HepG2 (cell line): ENCODE results near the gene KRT84. TPM values are rescaled to one million over a fixed set of nuclear protein-coding genes. Genes with fewer than 3 reads are reported as not detected.

Experiments used
- ATAC-seq: fragments of 200-7000 bp; cut with Tn5 transposase; 3 replicates; pipeline ENCODE4 v1.9.1; 2020; ENCODE audit warnings: mild to moderate bottlenecking, moderate library complexity
- BruUV-seq: library from RNA; stranded (reverse); fragments of 400-500 nt; replicated peaks from 2 replicates; lab custom pipeline; 2021; lab: Mats Ljungman, UMichigan
- CTCF ChIA-PET: fragments of 300-600 bp; formaldehyde crosslinking; extraction: SDS; loops from one replicate; lab custom pipeline; 2021; ENCODE audit warnings: low total read pairs, inconsistent platforms, low intra/inter-chr PET ratio; lab: Yijun Ruan, JAX
- POLR2A ChIA-PET: fragments of 350-600 bp; sonication (Branson Sonifier 250); formaldehyde crosslinking; loops from one replicate; lab custom pipeline; 2020; ENCODE audit warnings: antibody characterized with exemption, inconsistent platforms; lab: Yijun Ruan, JAX
- DNase-seq: peaks from one replicate; pipeline ENCODE4 v3.0.0-alpha.2; 2015; ENCODE audit warnings: low spot score
- FAIRE-seq: peaks from 3 replicates; lab custom pipeline; 2011; peaks lifted over from hg19 to GRCh38; lab: Jason Lieb, UNC
- H2AFZ ChIP-seq: one replicate; pipeline ENCODE4 v1.6.1; 2011; ENCODE audit warnings: low read length, inconsistent platforms
- H3K27ac ChIP-seq: fragments of 300-600 bp; 3 replicates; pipeline ENCODE4 v1.8.0; 2011; ENCODE audit warnings: mixed run types, mild to moderate bottlenecking, mixed read lengths, low read length, inconsistent platforms; ENCODE audit not compliant: insufficient read depth; ENCODE audit errors: extremely low read length
- H3K27me3 ChIP-seq, 2 experiments: fragments of 200-600 bp in 1 of 2; 2 replicates in 1 of 2; 3 replicates in 1 of 2; pipeline versions ENCODE4 v1.6.0 to v1.8.0; 2011; ENCODE audit warnings: low read length in 2 of 2, mild to moderate bottlenecking in 2 of 2, moderate library complexity in 2 of 2, inconsistent platforms in 1 of 2; ENCODE audit not compliant: insufficient read depth in 2 of 2, control insufficient read depth in 1 of 2
- H3K36me3 ChIP-seq, 2 experiments: fragments of 200-600 bp in 1 of 2; replicated peaks in 1 of 2; 2 replicates in 1 of 2; 3 replicates in 1 of 2; pipeline versions ENCODE4 v1.5.1 to v1.8.0; 2011; ENCODE audit warnings: low read length in 2 of 2, inconsistent platforms in 1 of 2; ENCODE audit not compliant: insufficient read depth in 2 of 2, control insufficient read depth in 1 of 2
- H3K4me1 ChIP-seq: 2 replicates; pipeline ENCODE4 v1.5.1; 2012; ENCODE audit warnings: low read length, inconsistent platforms; ENCODE audit not compliant: insufficient read depth
- H3K4me2 ChIP-seq: 2 replicates; pipeline ENCODE4 v1.6.0; 2011; ENCODE audit warnings: low read depth, low read length, inconsistent platforms
- H3K4me3 ChIP-seq, 3 experiments: fragments of 200-600 bp in 1 of 3; sonication (generic), shearing (Covaris generic) in 1 of 3; replicated peaks in 1 of 3; 2 replicates each; pipeline ENCODE4 v1.5.1; 2011 to 2016; ENCODE audit warnings: low read length in 3 of 3, inconsistent platforms in 2 of 3, low read depth in 2 of 3, mild to moderate bottlenecking in 2 of 3, control low read depth in 1 of 3, mixed read lengths in 1 of 3; ENCODE audit not compliant: insufficient read depth in 1 of 3
- H3K79me2 ChIP-seq: one replicate; pipeline ENCODE4 v1.6.1; 2011; ENCODE audit warnings: low read length, inconsistent platforms; ENCODE audit not compliant: insufficient read depth
- H3K9ac ChIP-seq: 2 replicates; pipeline ENCODE4 v1.6.0; 2011; ENCODE audit warnings: mild to moderate bottlenecking, low read depth, low read length, inconsistent platforms; ENCODE audit not compliant: insufficient read depth
- H3K9me3 ChIP-seq: 2 replicates; pipeline ENCODE4 v1.5.1; 2012; ENCODE audit warnings: mild to moderate bottlenecking, low read length
- H4K20me1 ChIP-seq: 2 replicates; pipeline ENCODE4 v1.6.0; 2011; ENCODE audit warnings: inconsistent platforms, mild to moderate bottlenecking, low read length, moderate library complexity; ENCODE audit not compliant: insufficient read depth
- ARHGAP35 ChIP-seq: sonication (generic); formaldehyde crosslinking; IDR thresholded peaks from 2 replicates; pipeline ENCODE4 v1.9.0; 2022; ENCODE audit warnings: mild to moderate bottlenecking, inconsistent platforms, moderate library complexity, missing genetic modification reagents, borderline replicate concordance
- ATF7-NPFF ChIP-seq: sonication (generic); formaldehyde crosslinking; IDR thresholded peaks from 2 replicates; pipeline ENCODE4 v1.8.1; 2023; ENCODE audit warnings: mild to moderate bottlenecking, low read depth, missing genetic modification reagents, moderate library complexity
- IKZF4 ChIP-seq: sonication (generic); formaldehyde crosslinking; IDR thresholded peaks from 2 replicates; pipeline ENCODE4 v1.5.1; 2020; ENCODE audit warnings: borderline replicate concordance, mild to moderate bottlenecking, low read depth, missing genetic modification reagents; ENCODE audit errors: not compliant biosample characterization
- NPAS2 ChIP-seq: sonication (generic); formaldehyde crosslinking; IDR thresholded peaks from 2 replicates; pipeline ENCODE4 v1.8.0; 2022; ENCODE audit warnings: mild to moderate bottlenecking, missing genetic modification reagents, borderline replicate concordance
- PHF20 ChIP-seq: sonication (generic); formaldehyde crosslinking; IDR thresholded peaks from 2 replicates; pipeline ENCODE4 v1.5.0; 2020; ENCODE audit warnings: mild to moderate bottlenecking, missing genetic modification reagents
- RBM22 ChIP-seq: fragments of 200-400 bp; formaldehyde crosslinking; optimal IDR thresholded peaks from 2 replicates; pipeline ENCODE3; 2017; ENCODE audit warnings: mild to moderate bottlenecking, low read length, moderate library complexity
- SNRNP70 ChIP-seq: fragments of 200-400 bp; formaldehyde crosslinking; IDR thresholded peaks from 2 replicates; pipeline ENCODE4 v1.6.1; 2017; ENCODE audit warnings: mild to moderate bottlenecking, low read depth, low read length, moderate library complexity
- STAT5B ChIP-seq: sonication (generic); formaldehyde crosslinking; IDR thresholded peaks from 2 replicates; pipeline ENCODE4 v1.4.0; 2020; ENCODE audit warnings: missing genetic modification reagents
- TBL1XR1 ChIP-seq: fragments of 150-350 bp; IDR thresholded peaks from 2 replicates; pipeline ENCODE4 v1.6.1; 2014; ENCODE audit warnings: borderline replicate concordance, low read length; ENCODE audit not compliant: partially characterized antibody
- ZNF672 ChIP-seq: sonication (generic); formaldehyde crosslinking; IDR thresholded peaks from 2 replicates; pipeline ENCODE4 v1.8.1; 2022; ENCODE audit warnings: missing genetic modification reagents
- ZNF83 ChIP-seq: sonication (generic); formaldehyde crosslinking; IDR thresholded peaks from 2 replicates; pipeline ENCODE4 v1.4.0; 2020; ENCODE audit warnings: missing genetic modification reagents, mild to moderate bottlenecking, borderline replicate concordance
- ZNF883 ChIP-seq: sonication (generic); formaldehyde crosslinking; IDR thresholded peaks from 2 replicates; pipeline ENCODE4 v1.5.1; 2020; ENCODE audit warnings: mild to moderate bottlenecking, missing genetic modification reagents; ENCODE audit errors: not compliant biosample characterization
- ZSCAN31 ChIP-seq: sonication (generic); formaldehyde crosslinking; IDR thresholded peaks from 2 replicates; pipeline ENCODE4 v1.5.0; 2020; ENCODE audit warnings: low read depth, mild to moderate bottlenecking, missing genetic modification reagents
- WGBS: methylation state at CpG from one replicate; pipeline ENCODE4 v1.1.6; 2017; ENCODE audit warnings: low lambda C conversion rate; 5-methylcytosine and 5-hydroxymethylcytosine counted together
- in situ Hi-C: cut with HindIII; loops from 2 replicates; pipeline ENCODE4 v1.10.0; 2017; ENCODE audit warnings: low pct_unique_long_range_greater_than_20kb; ENCODE audit not compliant: extremely low pct_ligation_motif_present
- intact Hi-C: fragments of 100-400 bp; cut with micrococcal nuclease; formaldehyde crosslinking; loops from one replicate; pipeline ENCODE4 v1.10.0; 2022; ENCODE audit not compliant: unreplicated experiment
- polyA plus RNA-seq, 8 experiments: library from polyadenylated mRNA; depleted of rRNA in 3 of 8; stranded (reverse) in 7 of 8; unstranded in 1 of 8; fragments of >200 nt; fragmentation: Illumina TruSeq in 4 of 8; extraction: Trizol in 4 of 8; gene quantifications; 2 replicates each; pipeline versions ENCODE4 v1.2.1 to v1.2.3, GENCODE V29; 2011 to 2016; ENCODE audit warnings: low read depth in 4 of 8, missing spikeins in 1 of 8, mixed read lengths in 1 of 8; ENCODE audit not compliant: insufficient read depth in 1 of 8
- total RNA-seq, 5 experiments: library from RNA; depleted of rRNA; stranded (reverse); fragments of >200 nt; fragmentation: Illumina TruSeq; extraction: Trizol; gene quantifications; 2 replicates each; pipeline ENCODE4 v1.2.3, GENCODE V29; 2016; ENCODE audit warnings: low read depth in 1 of 5
- TF ChIP-seq, protein P1 (sequence below): sonication (generic); formaldehyde crosslinking; IDR thresholded peaks from 2 replicates; pipeline ENCODE4 v1.5.0; 2020; ENCODE audit warnings: mild to moderate bottlenecking, missing genetic modification reagents

KRT84 gene
- total and polyA plus RNA-seq, 2 of the 13 experiments (the other 11 are each of a cell fraction or from before 2014, with no cell fraction given): not detected

DNA sequence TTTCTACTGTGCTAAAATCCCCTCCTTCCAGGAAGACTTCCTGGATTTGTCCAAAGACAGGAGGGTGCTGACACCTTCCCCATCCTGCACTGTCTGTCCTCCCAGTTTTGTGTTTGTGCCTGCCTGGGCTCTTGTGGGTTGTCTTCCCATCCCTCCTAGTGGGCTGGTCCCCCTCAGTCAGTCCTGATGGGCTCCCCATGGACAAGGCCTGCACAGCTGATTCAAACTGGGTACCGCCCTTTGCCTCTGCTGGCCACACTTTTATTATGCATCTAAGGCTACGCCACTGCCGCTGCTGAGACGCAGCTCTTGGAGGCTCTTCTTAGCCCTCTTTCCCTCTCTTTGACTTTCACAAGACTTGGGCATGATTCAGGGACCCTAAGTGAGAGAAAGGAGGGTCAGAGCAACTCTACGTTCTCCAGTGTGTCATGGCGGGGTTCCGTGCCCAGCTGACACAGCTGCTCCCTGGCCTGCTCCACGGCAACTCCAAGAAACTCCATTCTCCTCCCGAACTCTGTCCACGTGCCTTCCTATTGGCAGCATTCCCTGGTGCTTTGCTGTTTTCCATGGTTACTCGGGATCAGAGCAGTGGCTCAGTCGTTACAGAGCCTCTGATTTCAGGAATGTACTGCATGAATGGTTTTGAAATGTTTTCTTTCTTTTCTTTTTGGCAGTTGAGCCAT is 14.4 kb downstream of the KRT84 start:
- H4K20me1 ChIP-seq: no peaks in the 10 kb centered on the region
- H3K4me1 ChIP-seq: no peaks in the 10 kb centered on the region
- intact Hi-C loops: loop anchor here (5.0 kb wide), 1 partner anchor 511 kb away; no protein-coding TSS in a partner anchor
- ChIA-PET CTCF (no interaction called here), POLR2A (no interaction called here)
- no peak overlapping the region for H3K9ac ChIP-seq
- H3K9me3 ChIP-seq: no peaks in the 10 kb centered on the region
- H3K79me2 ChIP-seq: no peaks in the 10 kb centered on the region
- in situ Hi-C loops: no loop called here
- H2AFZ ChIP-seq: no peak overlapping the region
- no peak overlapping the region for H3K4me3 ChIP-seq
- H3K36me3 ChIP-seq: no peaks in the 10 kb centered on the region
- peaks cover 5 to 42% of the 10 kb centered on the region in 2 experiments; a peak in 3 of 5 replicates for H3K27me3 ChIP-seq
- BruUV-seq: no TSS peak
- TF ChIP-seq ZNF883 (no peak), STAT5B (CRISPR knock-in tag) (no peak), RBM22 (no peak), IKZF4 (CRISPR knock-in tag) (no peak), SNRNP70 (no peak)
- no peak overlapping the region for H3K27ac ChIP-seq
- no peak for DNase-seq
- 8% methylated on average over 12 of the region's 12 CpGs for WGBS
- FAIRE-seq: no peak
- no peak for ATAC-seq
- no peak overlapping the region for H3K4me2 ChIP-seq

DNA sequence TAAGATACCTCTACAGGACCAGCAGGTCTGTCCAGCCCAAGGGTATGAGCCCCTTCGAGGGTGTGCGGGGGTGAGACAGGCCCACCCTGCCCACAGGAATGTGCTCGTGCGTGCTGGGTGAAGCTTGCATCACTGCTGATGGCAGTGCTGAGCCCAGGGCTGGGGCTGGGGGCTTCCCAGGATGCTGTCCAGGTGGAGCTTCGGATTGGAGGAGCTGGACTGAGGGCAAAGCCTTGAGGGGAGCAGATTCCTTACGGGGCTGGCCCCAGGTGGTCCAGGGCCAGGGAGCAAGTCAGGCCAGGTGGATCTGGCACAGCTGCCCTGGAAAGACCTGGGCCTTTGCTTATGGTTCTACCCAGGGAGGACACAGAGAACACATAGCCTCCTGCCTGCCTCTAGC is 15.6 kb downstream of the KRT84 start:
- Histone ChIP-seq H3K4me2 (no peak overlapping the region), H3K9ac (no peak overlapping the region), H3K36me3 (no peaks in the 10 kb centered on the region), H3K4me1 (no peaks in the 10 kb centered on the region), H3K4me3 (no peak overlapping the region), H3K27me3 (peaks cover 6 to 48% of the 10 kb centered on the region in 2 experiments; a peak in 4 of 5 replicates), H2AFZ (no peak overlapping the region), H3K9me3 (no peaks in the 10 kb centered on the region), H3K27ac (no peak overlapping the region), H4K20me1 (no peaks in the 10 kb centered on the region), H3K79me2 (no peaks in the 10 kb centered on the region)
- no peak for DNase-seq
- intact Hi-C loops: loop anchor here (5.0 kb wide), 1 partner anchor 512 kb away; no protein-coding TSS in a partner anchor
- in situ Hi-C loops: no loop called here
- no peak for FAIRE-seq
- ChIA-PET POLR2A (no interaction called here), CTCF (no interaction called here)
- ATAC-seq: no peak
- 0% methylated on average over 1 of the region's 6 CpGs for WGBS
- BruUV-seq: no TSS peak
- TF ChIP-seq ZNF83 (CRISPR knock-in tag) (no peak), ZNF672 (CRISPR knock-in tag) (no peak), NPAS2 (no peak), PHF20 (CRISPR knock-in tag) (no peak), ATF7-NPFF (CRISPR knock-in tag) (no peak), ZSCAN31 (CRISPR knock-in tag) (no peak), ARHGAP35 (CRISPR knock-in tag) (no peak), TBL1XR1 (no peak)
- TF ChIP-seq, protein P1, sequence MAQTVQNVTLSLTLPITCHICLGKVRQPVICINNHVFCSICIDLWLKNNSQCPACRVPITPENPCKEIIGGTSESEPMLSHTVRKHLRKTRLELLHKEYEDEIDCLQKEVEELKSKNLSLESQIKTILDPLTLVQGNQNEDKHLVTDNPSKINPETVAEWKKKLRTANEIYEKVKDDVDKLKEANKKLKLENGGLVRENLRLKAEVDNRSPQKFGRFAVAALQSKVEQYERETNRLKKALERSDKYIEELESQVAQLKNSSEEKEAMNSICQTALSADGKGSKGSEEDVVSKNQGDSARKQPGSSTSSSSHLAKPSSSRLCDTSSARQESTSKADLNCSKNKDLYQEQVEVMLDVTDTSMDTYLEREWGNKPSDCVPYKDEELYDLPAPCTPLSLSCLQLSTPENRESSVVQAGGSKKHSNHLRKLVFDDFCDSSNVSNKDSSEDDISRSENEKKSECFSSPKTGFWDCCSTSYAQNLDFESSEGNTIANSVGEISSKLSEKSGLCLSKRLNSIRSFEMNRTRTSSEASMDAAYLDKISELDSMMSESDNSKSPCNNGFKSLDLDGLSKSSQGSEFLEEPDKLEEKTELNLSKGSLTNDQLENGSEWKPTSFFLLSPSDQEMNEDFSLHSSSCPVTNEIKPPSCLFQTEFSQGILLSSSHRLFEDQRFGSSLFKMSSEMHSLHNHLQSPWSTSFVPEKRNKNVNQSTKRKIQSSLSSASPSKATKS: no peak
